ENCODE data around the gene ZNF396. TPM values are rescaled to one million over a fixed set of nuclear protein-coding genes. Genes with fewer than 3 reads are reported as not detected.

Gene ZNF396
- total and polyA plus RNA-seq, 5 donors from 2014 or later, result 0.57 to 2.3 (median 1.3) TPM; not detected in 2

- peaks cover 37% of the 10 kb centered on the region for H3K27me3 Mint-ChIP-seq
- no peak for ATAC-seq (ENCODE audit: low read depth in 2 of 2)
- Histone ChIP-seq H3K27me3 (ENCODE audit: control insufficient read depth, insufficient read depth, low read length) (peaks cover 6% of the 10 kb centered on the region), H3K27ac (ENCODE audit: insufficient read depth, low read length, poor library complexity, severe bottlenecking) (no peak overlapping the region), H3K4me3 (ENCODE audit: low read depth, low read length) (no peak overlapping the region), H3K36me3 (ENCODE audit: control insufficient read depth, insufficient read depth, low read length) (no peaks in the 10 kb centered on the region), H3K9me3 (ENCODE audit: control insufficient read depth in 2 of 2, low read length in 2 of 2) (no peaks in the 10 kb centered on the region), H3K4me1 (ENCODE audit: control insufficient read depth, insufficient read depth, low read length, poor library complexity, severe bottlenecking) (peaks cover 7% of the 10 kb centered on the region)
- H3K4me1 Mint-ChIP-seq, result peaks cover 5 to 11% (median 8%) of the 10 kb centered on the region in 4 donors
- H3K9me3 Mint-ChIP-seq, result peaks cover 0 to 1% (median 0%) of the 10 kb centered on the region in 7 donors
- H3K36me3 Mint-ChIP-seq, result no peaks in the 10 kb centered on the region
- no peak for DNase-seq
- no peak overlapping the region for H3K27ac Mint-ChIP-seq
- H3K4me3 Mint-ChIP-seq, result no peak overlapping the region
Measured at GRCh38 chr18:35383136-35383535, 6.0 kb upstream of the ZNF396 start.

DNA sequence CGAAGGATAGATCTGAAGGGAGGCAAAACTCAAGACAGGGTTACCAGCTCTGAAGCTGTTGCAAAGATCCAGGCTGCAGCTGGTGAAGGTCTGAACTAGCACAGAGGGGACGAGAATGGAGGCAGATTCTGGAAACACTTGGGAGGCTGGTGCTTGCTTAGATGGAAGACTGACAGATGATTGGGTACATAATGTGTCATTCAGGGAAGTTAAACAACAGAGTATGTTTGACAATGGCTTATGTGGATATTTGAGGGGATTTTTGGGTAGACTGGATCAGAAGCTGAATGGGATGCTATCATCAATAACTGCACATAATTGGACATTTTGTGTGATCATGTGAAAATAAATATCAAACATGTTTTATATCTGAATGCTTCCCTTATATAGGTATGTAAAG, 2.3 kb upstream of the ZNF396 start:
- peak overlapping the region in 2 of 4 donors; percentile 3 for H3K4me3 Mint-ChIP-seq
- peak overlapping the region in 1 of 3 donors; percentile 6 for H3K27ac Mint-ChIP-seq
- H3K9me3 ChIP-seq (ENCODE audit: control insufficient read depth in 2 of 2, low read length in 2 of 2), result no peaks in the 10 kb centered on the region
- H3K36me3 Mint-ChIP-seq, result no peaks in the 10 kb centered on the region
- peaks cover 2% of the 10 kb centered on the region for H3K27me3 ChIP-seq (ENCODE audit: control insufficient read depth, insufficient read depth, low read length)
- no peak for ATAC-seq (ENCODE audit: low read depth in 2 of 2)
- H3K4me1 Mint-ChIP-seq, result peaks cover 2 to 10% (median 7%) of the 10 kb centered on the region in 4 donors
- H3K9me3 Mint-ChIP-seq, result peaks cover 0 to 1% (median 0%) of the 10 kb centered on the region in 7 donors
- H3K27ac ChIP-seq (ENCODE audit: insufficient read depth, low read length, poor library complexity, severe bottlenecking), result no peak overlapping the region
- peaks cover 34% of the 10 kb centered on the region for H3K27me3 Mint-ChIP-seq
- no peak for DNase-seq
- H3K4me3 ChIP-seq (ENCODE audit: low read depth, low read length), result no peak overlapping the region
- no peaks in the 10 kb centered on the region for H3K36me3 ChIP-seq (ENCODE audit: control insufficient read depth, insufficient read depth, low read length)
- H3K4me1 ChIP-seq (ENCODE audit: control insufficient read depth, insufficient read depth, low read length, poor library complexity, severe bottlenecking), result peaks cover 10% of the 10 kb centered on the region

DNA sequence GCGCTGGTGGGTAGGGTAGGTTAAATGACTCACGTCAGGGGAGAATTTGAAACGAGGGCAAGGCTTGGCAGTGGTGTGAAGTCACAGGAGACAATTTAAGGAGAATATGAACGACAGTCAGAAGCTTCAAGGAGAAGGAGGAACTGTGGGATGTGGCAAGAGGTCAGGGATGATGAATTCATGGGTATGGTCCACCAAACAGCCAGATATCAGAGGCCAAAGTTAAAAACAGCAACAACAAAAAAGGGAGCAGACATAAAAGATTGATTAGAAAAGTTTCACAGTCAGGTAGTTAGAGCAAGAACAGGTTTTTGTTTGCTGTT, 1.4 kb upstream of the ZNF396 start:
- Mint-ChIP-seq H3K4me3 (peak overlapping the region; percentile 0 to 63 (median 24)), H3K27ac (peak overlapping the region in 1 of 3 donors; percentile 67), H3K36me3 (no peaks in the 10 kb centered on the region), H3K9me3 (peaks cover 0 to 1% (median 0%) of the 10 kb centered on the region in 7 donors), H3K27me3 (peaks cover 33% of the 10 kb centered on the region), H3K4me1 (peaks cover 0 to 10% (median 7%) of the 10 kb centered on the region in 4 donors)
- Histone ChIP-seq H3K4me3 (ENCODE audit: low read depth, low read length) (no peak overlapping the region), H3K9me3 (ENCODE audit: control insufficient read depth in 2 of 2, low read length in 2 of 2) (no peaks in the 10 kb centered on the region), H3K27me3 (ENCODE audit: control insufficient read depth, insufficient read depth, low read length) (peaks cover 2% of the 10 kb centered on the region), H3K27ac (ENCODE audit: insufficient read depth, low read length, poor library complexity, severe bottlenecking) (no peak overlapping the region), H3K4me1 (ENCODE audit: control insufficient read depth, insufficient read depth, low read length, poor library complexity, severe bottlenecking) (peaks cover 10% of the 10 kb centered on the region), H3K36me3 (ENCODE audit: control insufficient read depth, insufficient read depth, low read length) (no peaks in the 10 kb centered on the region)
- DNase-seq, result no peak
- no peak for ATAC-seq (ENCODE audit: low read depth in 2 of 2)

DNA sequence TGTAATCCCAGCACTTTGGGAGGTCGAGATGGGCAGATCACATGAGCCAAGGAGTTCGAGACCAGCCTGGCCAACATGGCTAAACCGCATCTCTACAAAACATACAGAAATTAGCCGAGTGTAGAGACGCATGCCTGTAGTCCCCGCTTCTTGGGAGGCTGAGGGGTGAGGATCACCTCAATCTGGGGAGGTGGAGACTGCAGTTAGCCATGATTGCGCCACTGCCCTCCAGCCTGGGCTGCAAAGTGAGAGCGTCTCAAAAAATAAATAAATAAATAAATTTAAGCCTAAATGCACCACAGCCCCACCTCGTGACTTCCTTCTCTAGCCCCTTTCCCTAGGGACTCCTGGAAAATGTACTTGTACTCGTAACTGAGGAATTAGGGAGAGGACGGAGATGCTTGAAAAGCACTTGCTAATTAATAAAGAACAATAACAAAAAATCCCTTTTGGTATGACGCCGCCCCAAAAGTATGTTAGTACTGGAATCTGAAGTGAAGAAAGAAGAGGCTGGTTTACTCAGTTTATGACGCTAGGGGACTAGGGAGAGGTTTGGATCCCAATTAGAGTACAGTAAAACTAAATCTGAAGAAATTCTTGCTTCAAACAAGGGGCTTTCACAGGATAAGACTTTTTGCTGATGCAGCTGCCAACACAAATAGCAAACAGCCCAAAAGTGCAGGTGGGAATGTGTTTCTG, 887 bp upstream of the ZNF396 start:
- Histone ChIP-seq H3K9me3 (ENCODE audit: control insufficient read depth in 2 of 2, low read length in 2 of 2) (no peaks in the 10 kb centered on the region), H3K4me3 (ENCODE audit: low read depth, low read length) (no peak overlapping the region), H3K4me1 (ENCODE audit: control insufficient read depth, insufficient read depth, low read length, poor library complexity, severe bottlenecking) (peaks cover 10% of the 10 kb centered on the region), H3K27me3 (ENCODE audit: control insufficient read depth, insufficient read depth, low read length) (peaks cover 2% of the 10 kb centered on the region), H3K27ac (ENCODE audit: insufficient read depth, low read length, poor library complexity, severe bottlenecking) (no peak overlapping the region), H3K36me3 (ENCODE audit: control insufficient read depth, insufficient read depth, low read length) (no peaks in the 10 kb centered on the region)
- ATAC-seq (ENCODE audit: low read depth in 2 of 2), result no peak
- Mint-ChIP-seq H3K27me3 (peaks cover 33% of the 10 kb centered on the region), H3K4me1 (peaks cover 0 to 10% (median 7%) of the 10 kb centered on the region in 4 donors), H3K36me3 (no peaks in the 10 kb centered on the region), H3K4me3 (peak overlapping the region; percentile 28 to 86 (median 72)), H3K27ac (peak overlapping the region in 2 of 3 donors; percentile 55 to 67), H3K9me3 (peaks cover 0 to 1% (median 0%) of the 10 kb centered on the region in 7 donors)
- no peak for DNase-seq

GRCh38 chr18:35376393-35376741, 770 bp downstream of the ZNF396 start:
- peaks cover 10% of the 10 kb centered on the region for H3K4me1 ChIP-seq (ENCODE audit: control insufficient read depth, insufficient read depth, low read length, poor library complexity, severe bottlenecking)
- H3K36me3 ChIP-seq (ENCODE audit: control insufficient read depth, insufficient read depth, low read length), result no peaks in the 10 kb centered on the region
- peak overlapping the region; percentile 50 for H3K4me3 ChIP-seq (ENCODE audit: low read depth, low read length)
- peaks cover 0 to 1% (median 0%) of the 10 kb centered on the region in 7 donors for H3K9me3 Mint-ChIP-seq
- peaks cover 2% of the 10 kb centered on the region for H3K27me3 ChIP-seq (ENCODE audit: control insufficient read depth, insufficient read depth, low read length)
- H3K27me3 Mint-ChIP-seq, result peaks cover 28% of the 10 kb centered on the region
- peak; percentile 43 to 48 for ATAC-seq (ENCODE audit: low read depth in 2 of 2)
- H3K4me1 Mint-ChIP-seq, result peaks cover 0 to 10% (median 7%) of the 10 kb centered on the region in 4 donors
- peak overlapping the region; percentile 23 to 85 (median 70) for H3K27ac Mint-ChIP-seq
- peak in 2 of 3 donors; percentile 5 to 30 for DNase-seq
- H3K9me3 ChIP-seq (ENCODE audit: control insufficient read depth in 2 of 2, low read length in 2 of 2), result no peaks in the 10 kb centered on the region
- no peaks in the 10 kb centered on the region for H3K36me3 Mint-ChIP-seq
- H3K27ac ChIP-seq (ENCODE audit: insufficient read depth, low read length, poor library complexity, severe bottlenecking), result no peak overlapping the region
- H3K4me3 Mint-ChIP-seq, result peak overlapping the region; percentile 85 to 90 (median 86)

GRCh38 chr18:35374708-35375107, 2.4 kb downstream of the ZNF396 start:
- no peak overlapping the region for H3K27ac ChIP-seq (ENCODE audit: insufficient read depth, low read length, poor library complexity, severe bottlenecking)
- ATAC-seq (ENCODE audit: low read depth in 2 of 2), result no peak
- H3K4me3 ChIP-seq (ENCODE audit: low read depth, low read length), result no peak overlapping the region
- Mint-ChIP-seq H3K9me3 (peaks cover 0 to 1% (median 0%) of the 10 kb centered on the region in 7 donors), H3K36me3 (peaks cover 1% of the 10 kb centered on the region), H3K4me3 (peak overlapping the region in 1 of 4 donors; percentile 69), H3K4me1 (peaks cover 0 to 10% (median 7%) of the 10 kb centered on the region in 4 donors), H3K27ac (no peak overlapping the region), H3K27me3 (peaks cover 27% of the 10 kb centered on the region)
- no peaks in the 10 kb centered on the region for H3K36me3 ChIP-seq (ENCODE audit: control insufficient read depth, insufficient read depth, low read length)
- H3K9me3 ChIP-seq (ENCODE audit: control insufficient read depth in 2 of 2, low read length in 2 of 2), result no peaks in the 10 kb centered on the region
- DNase-seq, result no peak
- H3K27me3 ChIP-seq (ENCODE audit: control insufficient read depth, insufficient read depth, low read length), result peaks cover 2% of the 10 kb centered on the region
- peaks cover 10% of the 10 kb centered on the region for H3K4me1 ChIP-seq (ENCODE audit: control insufficient read depth, insufficient read depth, low read length, poor library complexity, severe bottlenecking)

GRCh38 chr18:35371412-35372195, 5.5 kb downstream of the ZNF396 start:
- peaks cover 0 to 5% (median 2%) of the 10 kb centered on the region in 4 donors for H3K4me1 Mint-ChIP-seq
- DNase-seq, result no peak
- no peaks in the 10 kb centered on the region for H3K36me3 ChIP-seq (ENCODE audit: control insufficient read depth, insufficient read depth, low read length)
- no peaks in the 10 kb centered on the region for H3K9me3 ChIP-seq (ENCODE audit: control insufficient read depth in 2 of 2, low read length in 2 of 2)
- no peaks in the 10 kb centered on the region for H3K9me3 Mint-ChIP-seq
- H3K27me3 Mint-ChIP-seq, result peaks cover 9% of the 10 kb centered on the region
- no peak for ATAC-seq (ENCODE audit: low read depth in 2 of 2)
- no peak overlapping the region for H3K27ac ChIP-seq (ENCODE audit: insufficient read depth, low read length, poor library complexity, severe bottlenecking)
- no peak overlapping the region for H3K4me3 ChIP-seq (ENCODE audit: low read depth, low read length)
- no peak overlapping the region for H3K4me3 Mint-ChIP-seq
- H3K36me3 Mint-ChIP-seq, result peaks cover 4% of the 10 kb centered on the region
- H3K27ac Mint-ChIP-seq, result no peak overlapping the region
- H3K4me1 ChIP-seq (ENCODE audit: control insufficient read depth, insufficient read depth, low read length, poor library complexity, severe bottlenecking), result peaks cover 5% of the 10 kb centered on the region
- no peaks in the 10 kb centered on the region for H3K27me3 ChIP-seq (ENCODE audit: control insufficient read depth, insufficient read depth, low read length)

Data from CD4-positive, CD25-positive, alpha-beta regulatory T cell (primary cell).